CD8-positive, alpha-beta memory T cell (primary cell): Measurements from ENCODE around the gene MMRN1. TPM values are rescaled to one million over a fixed set of nuclear protein-coding genes. Genes with fewer than 3 reads are reported as not detected.
A peak's percentile ranks its signal among the peaks of the same experiment; 100 is the strongest.

Experiments used
- CTCF ChIA-PET: fragments of 350-600 bp; sonication (Branson Sonifier 250); formaldehyde crosslinking; loops from one replicate; lab custom pipeline; 2021; ENCODE audit warnings: antibody characterized with exemption; lab: Charles Lee
- POLR2A ChIA-PET: fragments of 350-600 bp; sonication (Branson Sonifier 250); formaldehyde crosslinking; loops from one replicate; lab custom pipeline; 2021; ENCODE audit warnings: antibody characterized with exemption; lab: Charles Lee
- DNase-seq, 5 donors: peaks; one replicate each; pipeline versions ENCODE4 v3.0.0 to v3.0.0-alpha.2; 2020 to 2022; ENCODE audit warnings: mixed read lengths in 1 of 5
- H3K27ac ChIP-seq: one replicate; pipeline ENCODE4 v1.7.0; 2013; ENCODE audit warnings: low read depth, mild to moderate bottlenecking, low read length, moderate library complexity
- H3K27me3 ChIP-seq: 2 replicates; pipeline ENCODE4 v1.7.0; 2013; ENCODE audit warnings: low read length, mild to moderate bottlenecking; ENCODE audit not compliant: insufficient read depth, poor library complexity, severe bottlenecking
- H3K36me3 ChIP-seq: 2 replicates; pipeline ENCODE4 v1.7.0; 2013; ENCODE audit warnings: mild to moderate bottlenecking, low read length, moderate library complexity; ENCODE audit not compliant: insufficient read depth
- H3K4me1 ChIP-seq: 2 replicates; pipeline ENCODE4 v1.7.0; 2013; ENCODE audit warnings: mild to moderate bottlenecking, low read length, moderate library complexity; ENCODE audit not compliant: insufficient read depth
- H3K4me3 ChIP-seq: 2 replicates; pipeline ENCODE4 v1.7.0; 2013; ENCODE audit warnings: mild to moderate bottlenecking, low read length
- H3K9me3 ChIP-seq: 2 replicates; pipeline ENCODE4 v1.7.0; 2013; ENCODE audit warnings: mild to moderate bottlenecking, low read length
- H3K27ac Mint-ChIP-seq, 8 donors: one replicate each; pipeline ENCODE4 v1.8.0; 2020 to 2021; ENCODE audit warnings: mixed read lengths in 8 of 8, mild to moderate bottlenecking in 6 of 8, inconsistent platforms in 3 of 8, moderate library complexity in 3 of 8
- H3K27me3 Mint-ChIP-seq, 2 donors: one replicate each; pipeline ENCODE4 v1.8.0; 2020 to 2021; ENCODE audit warnings: mixed read lengths in 2 of 2, mild to moderate bottlenecking in 1 of 2, moderate library complexity in 1 of 2
- H3K36me3 Mint-ChIP-seq, 3 donors: one replicate each; pipeline ENCODE4 v1.8.0; 2020 to 2021; ENCODE audit warnings: mixed read lengths in 3 of 3, inconsistent platforms in 1 of 3, mild to moderate bottlenecking in 1 of 3
- H3K4me1 Mint-ChIP-seq, 3 donors: one replicate each; pipeline ENCODE4 v1.8.0; 2020 to 2021; ENCODE audit warnings: mixed read lengths in 3 of 3, inconsistent platforms in 1 of 3, mild to moderate bottlenecking in 1 of 3
- H3K4me3 Mint-ChIP-seq, 7 donors: one replicate each; pipeline ENCODE4 v1.8.0; 2020 to 2021; ENCODE audit warnings: mixed read lengths in 7 of 7, mild to moderate bottlenecking in 6 of 7, moderate library complexity in 4 of 7, inconsistent platforms in 2 of 7
- H3K9me3 Mint-ChIP-seq, 5 donors: one replicate each; pipeline ENCODE4 v1.8.0; 2020 to 2022; ENCODE audit warnings: mixed read lengths in 5 of 5, mild to moderate bottlenecking in 3 of 5, moderate library complexity in 2 of 5, inconsistent platforms in 1 of 5
- polyA plus RNA-seq: library from polyadenylated mRNA; unstranded; fragments of 300-500 nt; fragmentation: Illumina TruSeq; gene quantifications from one replicate; pipeline ENCODE4 v1.2.3, GENCODE V29; 2021
- total RNA-seq, 2 experiments: library from RNA; stranded (reverse); gene quantifications; one replicate each; pipeline ENCODE4 v1.2.3, GENCODE V29; 2021

Gene MMRN1
- total and polyA plus RNA-seq, 3 experiments from 2014 or later, result 0.33 TPM; not detected in 2

DNA sequence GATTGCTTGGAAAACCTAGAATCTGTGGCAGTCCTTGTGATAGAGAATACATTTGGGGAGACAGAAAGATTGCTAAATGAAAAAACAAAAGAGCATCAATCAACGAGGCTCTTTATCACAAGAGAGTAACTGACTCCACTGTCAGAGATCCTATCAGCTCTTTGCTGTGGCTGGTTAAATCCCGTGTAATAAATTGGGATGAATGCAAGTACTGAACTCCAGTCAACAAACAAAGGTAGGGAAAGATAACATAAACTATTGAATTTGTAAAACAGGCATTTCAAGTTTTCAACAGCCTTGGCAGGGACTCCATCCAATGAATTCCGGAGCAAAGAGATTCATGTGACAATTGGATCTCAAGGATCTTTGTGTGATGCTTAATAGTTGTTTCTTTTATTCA is 21.3 kb downstream of the MMRN1 start:
- POLR2A ChIA-PET, result no interaction called here
- no peaks in the 10 kb centered on the region for H3K9me3 Mint-ChIP-seq
- no peak for DNase-seq
- no peaks in the 10 kb centered on the region for H3K4me1 Mint-ChIP-seq
- H3K27me3 Mint-ChIP-seq, result peaks cover 2 to 12% of the 10 kb centered on the region in 2 donors
- Histone ChIP-seq H3K27ac (no peak overlapping the region), H3K27me3 (no peaks in the 10 kb centered on the region), H3K4me3 (no peak overlapping the region), H3K4me1 (no peaks in the 10 kb centered on the region), H3K36me3 (no peaks in the 10 kb centered on the region), H3K9me3 (no peaks in the 10 kb centered on the region)
- no peak overlapping the region for H3K4me3 Mint-ChIP-seq
- no peaks in the 10 kb centered on the region for H3K36me3 Mint-ChIP-seq
- CTCF ChIA-PET, result no interaction called here
- H3K27ac Mint-ChIP-seq, result no peak overlapping the region

- Mint-ChIP-seq H3K4me3 (no peak overlapping the region), H3K27ac (no peak overlapping the region), H3K36me3 (no peaks in the 10 kb centered on the region), H3K27me3 (peaks cover 12 to 26% of the 10 kb centered on the region in 2 donors), H3K9me3 (no peaks in the 10 kb centered on the region), H3K4me1 (no peaks in the 10 kb centered on the region)
- H3K4me3 ChIP-seq, result no peak overlapping the region
- H3K27ac ChIP-seq, result no peak overlapping the region
- H3K27me3 ChIP-seq, result no peaks in the 10 kb centered on the region
- no peaks in the 10 kb centered on the region for H3K9me3 ChIP-seq
- no peak for DNase-seq
- ChIA-PET POLR2A (no interaction called here), CTCF (no interaction called here)
- no peaks in the 10 kb centered on the region for H3K36me3 ChIP-seq
- no peaks in the 10 kb centered on the region for H3K4me1 ChIP-seq
Measured at GRCh38 chr4:89922848-89923416, 28.3 kb downstream of the MMRN1 start.

- Mint-ChIP-seq H3K27ac (peak overlapping the region in 4 of 8 donors; percentile 1 to 85 (median 54)), H3K4me1 (peaks cover 15 to 19% (median 18%) of the 10 kb centered on the region in 3 donors), H3K9me3 (peaks cover 0 to 8% (median 7%) of the 10 kb centered on the region in 5 donors), H3K4me3 (peak overlapping the region in 3 of 7 donors; percentile 4 to 11 (median 5)), H3K27me3 (peaks cover 0 to 4% of the 10 kb centered on the region in 2 donors), H3K36me3 (no peaks in the 10 kb centered on the region)
- ChIA-PET POLR2A (no interaction called here), CTCF (no interaction called here)
- no peak overlapping the region for H3K4me3 ChIP-seq
- DNase-seq, result no peak
- no peaks in the 10 kb centered on the region for H3K9me3 ChIP-seq
- no peaks in the 10 kb centered on the region for H3K27me3 ChIP-seq
- H3K4me1 ChIP-seq, result peaks cover 4% of the 10 kb centered on the region
- H3K36me3 ChIP-seq, result no peaks in the 10 kb centered on the region
- no peak overlapping the region for H3K27ac ChIP-seq
Measured at GRCh38 chr4:89928838-89929237, 34.2 kb downstream of the MMRN1 start.

DNA sequence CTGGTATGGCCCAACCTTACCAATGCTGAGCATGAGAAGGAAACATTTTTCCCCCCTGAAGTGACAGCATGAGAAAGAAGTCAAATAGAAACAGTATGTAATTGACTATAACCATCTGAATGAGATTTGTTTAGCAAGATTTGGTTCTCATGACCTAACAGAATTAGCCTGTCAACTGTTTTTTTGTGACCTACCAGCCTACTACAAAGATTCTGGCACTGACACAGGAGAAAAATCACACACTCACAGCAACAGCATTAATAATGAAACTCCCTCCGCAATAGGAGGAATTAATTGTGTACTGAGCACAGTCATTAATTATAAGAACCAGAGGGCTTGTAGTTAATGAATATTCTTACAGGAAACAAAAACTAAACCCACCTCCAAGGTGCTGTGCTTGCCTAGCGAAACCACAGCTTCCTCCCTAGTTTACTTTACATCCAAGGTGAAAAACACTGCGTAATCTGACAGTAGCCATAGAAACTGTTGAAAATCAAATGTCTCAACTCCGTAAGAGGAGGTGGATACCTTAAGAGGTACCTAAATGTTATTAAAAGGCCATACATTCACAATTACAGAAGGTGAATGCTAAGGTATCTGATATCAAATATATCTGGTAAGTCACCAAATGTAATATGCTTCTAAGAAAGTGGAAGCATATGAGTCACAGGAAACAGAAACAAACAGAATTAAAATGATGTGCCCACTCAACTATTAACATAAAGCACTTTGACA is 34.9 kb downstream of the MMRN1 start:
- no peaks in the 10 kb centered on the region for H3K27me3 ChIP-seq
- Mint-ChIP-seq H3K4me3 (peak overlapping the region; percentile 29 to 81 (median 72)), H3K4me1 (peaks cover 15 to 19% (median 18%) of the 10 kb centered on the region in 3 donors), H3K36me3 (no peaks in the 10 kb centered on the region), H3K27me3 (peaks cover 0 to 4% of the 10 kb centered on the region in 2 donors), H3K9me3 (peaks cover 0 to 8% (median 7%) of the 10 kb centered on the region in 5 donors), H3K27ac (peak overlapping the region; percentile 8 to 92 (median 76))
- H3K27ac ChIP-seq, result peak overlapping the region; percentile 3
- no peak overlapping the region for H3K4me3 ChIP-seq
- peak in 3 of 5 donors; percentile 19 to 63 (median 46) for DNase-seq
- ChIA-PET CTCF (no interaction called here), POLR2A (interaction anchor here (0.6 kb wide), 1 partner anchor 1272 kb away, joined by 3 read pairs; no protein-coding TSS in a partner anchor)
- peaks cover 4% of the 10 kb centered on the region for H3K4me1 ChIP-seq
- H3K9me3 ChIP-seq, result no peaks in the 10 kb centered on the region
- no peaks in the 10 kb centered on the region for H3K36me3 ChIP-seq

DNA sequence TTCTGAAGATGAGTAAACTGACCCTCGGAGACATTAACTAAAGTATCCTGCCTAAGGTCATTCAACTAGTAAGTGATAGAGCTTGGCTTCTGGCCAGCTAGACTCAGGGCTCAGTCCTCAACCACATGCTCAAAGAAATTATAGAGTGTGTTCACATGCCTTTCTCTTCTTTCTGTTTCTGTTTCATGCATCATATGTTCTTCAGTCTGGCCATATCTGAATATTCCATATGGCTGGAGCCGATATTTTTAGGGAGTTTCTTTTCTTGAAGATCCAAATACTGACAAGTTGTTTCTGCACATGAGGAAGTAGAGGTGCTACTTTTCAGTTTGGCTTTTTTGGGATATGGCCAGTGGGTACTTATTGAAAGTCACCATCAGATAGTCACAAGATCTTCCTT is 44.9 kb downstream of the MMRN1 start:
- no peaks in the 10 kb centered on the region for H3K36me3 Mint-ChIP-seq

DNA sequence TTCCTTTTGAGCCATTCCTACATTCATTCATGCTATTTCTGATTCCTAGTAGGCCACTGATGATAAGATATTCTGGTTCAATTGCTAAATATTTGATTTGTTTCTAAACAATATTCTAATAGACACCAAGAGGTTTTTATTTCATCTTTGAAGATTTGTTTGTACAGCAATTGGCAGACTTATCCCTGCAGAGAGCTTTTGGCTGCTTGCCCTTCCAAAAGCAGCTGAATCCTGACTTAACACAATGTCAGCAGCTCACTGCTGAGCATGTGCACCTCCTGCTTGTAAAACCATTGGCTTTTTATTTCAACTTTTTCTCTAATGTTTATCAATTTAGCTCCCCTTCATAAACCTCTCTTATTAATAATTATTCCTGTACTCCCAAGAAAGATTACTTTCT is 45.3 kb downstream of the MMRN1 start:
- Histone ChIP-seq H3K9me3 (no peaks in the 10 kb centered on the region), H3K27ac (no peak overlapping the region), H3K4me3 (no peak overlapping the region), H3K27me3 (no peaks in the 10 kb centered on the region), H3K4me1 (no peaks in the 10 kb centered on the region), H3K36me3 (no peaks in the 10 kb centered on the region)
- DNase-seq, result no peak
- POLR2A ChIA-PET, result no interaction called here
- no peak overlapping the region for H3K4me3 Mint-ChIP-seq
- no peaks in the 10 kb centered on the region for H3K4me1 Mint-ChIP-seq
- no peaks in the 10 kb centered on the region for H3K36me3 Mint-ChIP-seq
- H3K9me3 Mint-ChIP-seq, result no peaks in the 10 kb centered on the region
- H3K27ac Mint-ChIP-seq, result no peak overlapping the region
- CTCF ChIA-PET, result no interaction called here
- H3K27me3 Mint-ChIP-seq, result peaks cover 0 to 3% of the 10 kb centered on the region in 2 donors

More for the DNA sequence above, 44.9 kb downstream of the MMRN1 start:
- CTCF ChIA-PET, result no interaction called here
- Mint-ChIP-seq H3K27me3 (peaks cover 0 to 3% of the 10 kb centered on the region in 2 donors), H3K9me3 (no peaks in the 10 kb centered on the region), H3K27ac (no peak overlapping the region), H3K4me3 (no peak overlapping the region), H3K4me1 (no peaks in the 10 kb centered on the region)
- Histone ChIP-seq H3K36me3 (no peaks in the 10 kb centered on the region), H3K4me1 (no peaks in the 10 kb centered on the region), H3K27ac (no peak overlapping the region), H3K9me3 (no peaks in the 10 kb centered on the region), H3K27me3 (no peaks in the 10 kb centered on the region), H3K4me3 (no peak overlapping the region)
- DNase-seq, result no peak
- POLR2A ChIA-PET, result no interaction called here

DNA sequence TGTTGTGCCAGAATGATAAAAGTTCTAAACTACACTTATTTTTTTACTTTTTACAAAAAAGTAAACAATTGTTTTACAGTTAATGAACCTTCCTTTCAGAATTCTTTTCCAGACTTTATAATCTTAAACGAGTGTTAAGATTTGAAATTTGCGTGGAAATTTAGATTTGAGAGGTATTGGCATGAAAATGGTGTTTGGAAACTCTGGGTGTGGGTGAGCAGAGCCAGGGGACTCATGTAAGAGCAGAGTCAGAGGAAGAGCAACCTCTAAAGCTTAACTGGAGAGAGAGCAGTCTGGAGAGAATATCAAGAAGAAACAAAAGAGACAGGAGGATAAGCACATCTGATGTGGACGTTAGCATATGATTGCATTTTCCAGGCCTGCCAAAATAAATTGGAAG is 48.2 kb downstream of the MMRN1 start:
- Mint-ChIP-seq H3K4me1 (no peaks in the 10 kb centered on the region), H3K9me3 (no peaks in the 10 kb centered on the region), H3K27ac (no peak overlapping the region), H3K4me3 (no peak overlapping the region), H3K36me3 (no peaks in the 10 kb centered on the region), H3K27me3 (no peaks in the 10 kb centered on the region)
- Histone ChIP-seq H3K36me3 (no peaks in the 10 kb centered on the region), H3K27me3 (no peaks in the 10 kb centered on the region), H3K4me1 (no peaks in the 10 kb centered on the region), H3K27ac (no peak overlapping the region), H3K9me3 (no peaks in the 10 kb centered on the region), H3K4me3 (no peak overlapping the region)
- ChIA-PET POLR2A (no interaction called here), CTCF (no interaction called here)
- DNase-seq, result no peak

DNA sequence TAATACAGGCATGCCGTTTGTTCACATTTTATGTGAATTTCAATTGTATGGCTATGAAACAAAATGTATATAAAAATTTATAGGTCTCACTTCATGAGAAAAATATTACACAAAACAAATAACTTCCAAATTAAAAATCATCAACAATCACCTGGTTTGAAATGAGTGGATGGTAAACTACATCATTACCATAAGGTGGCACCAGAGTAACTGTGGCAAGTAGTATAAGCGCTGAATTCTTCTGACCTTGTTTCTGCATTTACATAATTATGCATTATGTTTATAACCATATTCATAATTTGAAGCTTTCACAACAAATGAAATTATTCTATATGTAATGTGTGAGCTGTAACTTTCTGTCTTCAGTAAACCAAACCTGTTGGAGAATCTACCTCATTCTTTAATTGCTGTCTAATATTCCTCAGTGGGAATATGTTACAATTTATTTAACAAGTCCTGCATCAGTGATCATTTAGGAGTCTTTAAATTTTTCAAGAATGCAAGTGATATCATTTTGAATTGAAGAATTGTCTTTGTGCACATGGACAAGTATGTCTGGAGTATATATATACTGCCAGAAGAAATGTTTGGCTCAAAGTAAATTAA is 55.2 kb downstream of the MMRN1 start:
- H3K27me3 ChIP-seq, result no peaks in the 10 kb centered on the region
- ChIA-PET POLR2A (no interaction called here), CTCF (no interaction called here)
- no peaks in the 10 kb centered on the region for H3K4me1 Mint-ChIP-seq
- H3K4me1 ChIP-seq, result no peaks in the 10 kb centered on the region
- H3K9me3 Mint-ChIP-seq, result no peaks in the 10 kb centered on the region
- H3K27me3 Mint-ChIP-seq, result no peaks in the 10 kb centered on the region
- no peak overlapping the region for H3K4me3 ChIP-seq
- no peak overlapping the region for H3K27ac ChIP-seq
- H3K4me3 Mint-ChIP-seq, result no peak overlapping the region
- H3K9me3 ChIP-seq, result no peaks in the 10 kb centered on the region
- H3K36me3 ChIP-seq, result no peaks in the 10 kb centered on the region
- no peak for DNase-seq
- H3K27ac Mint-ChIP-seq, result no peak overlapping the region
- no peaks in the 10 kb centered on the region for H3K36me3 Mint-ChIP-seq
